SK-N-SH treated with all-trans-retinoic acid at 6 μM for 48 hours (cell line): ENCODE data around the gene SSU72.

Experiments used
- ARNTL ChIP-seq: fragments of 450-650 bp; formaldehyde crosslinking; IDR thresholded peaks from 2 replicates; pipeline ENCODE4 v1.5.0; 2020; ENCODE audit warnings: low read depth, mild to moderate bottlenecking, moderate library complexity, borderline replicate concordance
- ESRRG ChIP-seq: fragments of 250-450 bp; sonication (Bioruptor Pico); IDR thresholded peaks from 2 replicates; pipeline ENCODE4 v1.6.1; 2021; ENCODE audit warnings: mild to moderate bottlenecking
- GLIS3 ChIP-seq: fragments of 250-450 bp; sonication (Bioruptor Pico); IDR thresholded peaks from 2 replicates; pipeline ENCODE4 v1.5.0; 2020; ENCODE audit warnings: mild to moderate bottlenecking, moderate library complexity
- ISL1 ChIP-seq: fragments of 250-450 bp; sonication (Bioruptor Pico); IDR thresholded peaks from 2 replicates; pipeline ENCODE4 v2.1.2; 2022; ENCODE audit warnings: mild to moderate bottlenecking, moderate library complexity
- RARB ChIP-seq: fragments of 250-450 bp; sonication (Bioruptor Pico); IDR thresholded peaks from 2 replicates; pipeline ENCODE4 v1.8.0; 2021; ENCODE audit warnings: mild to moderate bottlenecking, moderate library complexity
- ZFP30 ChIP-seq: fragments of 450-650 bp; formaldehyde crosslinking; IDR thresholded peaks from 2 replicates; pipeline ENCODE4 v1.5.0; 2022; ENCODE audit warnings: mild to moderate bottlenecking, moderate library complexity
- ZNF565 ChIP-seq: fragments of 450-650 bp; formaldehyde crosslinking; conservative IDR thresholded peaks from 2 replicates; pipeline ENCODE4 v1.5.0; 2020; ENCODE audit warnings: low read depth, mild to moderate bottlenecking, moderate library complexity
- ZNF70 ChIP-seq: fragments of 450-650 bp; formaldehyde crosslinking; IDR thresholded peaks from 2 replicates; pipeline ENCODE4 v1.5.0; 2020; ENCODE audit warnings: mild to moderate bottlenecking, moderate library complexity

DNA sequence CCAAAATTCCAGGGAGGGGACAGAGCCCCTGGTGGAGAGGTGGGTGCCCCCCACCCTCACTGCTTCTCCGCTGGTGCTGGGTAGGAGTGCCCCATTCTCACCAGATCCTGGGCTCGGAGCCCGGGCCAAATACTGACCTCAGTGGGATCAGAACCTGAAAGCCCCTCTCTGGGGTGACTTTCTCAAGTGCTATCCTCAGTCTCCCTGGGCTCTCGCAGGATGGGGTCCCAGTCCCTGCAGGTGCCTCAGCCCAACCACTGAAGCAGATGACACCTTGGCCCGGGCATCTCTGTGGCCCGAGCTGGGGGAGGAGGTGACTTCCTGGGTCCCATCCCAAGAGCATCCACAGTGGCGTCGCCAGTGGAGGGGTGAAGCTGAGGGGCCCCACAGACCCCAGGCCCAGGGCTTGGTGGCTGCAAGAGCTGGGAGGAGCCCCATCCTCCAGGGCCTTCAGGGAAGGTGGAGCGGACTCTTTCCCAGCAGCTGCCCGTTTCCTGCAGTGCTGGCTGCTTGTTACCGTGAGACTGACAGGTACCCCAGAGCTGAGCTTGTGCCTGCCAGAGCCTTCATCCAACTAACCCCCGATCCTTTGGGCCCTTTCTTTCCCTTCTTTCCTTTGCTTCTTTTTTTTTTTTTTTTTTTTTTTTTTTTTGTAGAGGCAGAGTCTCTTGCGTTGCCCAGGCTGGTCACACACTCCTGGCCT lies 29.2 kb upstream of the SSU72 start:
- no peak for TF ChIP-seq ZFP30 (CRISPR knock-in tag)
- no peak for TF ChIP-seq ARNTL
- no peak for TF ChIP-seq GLIS3 (CRISPR knock-in tag)
- TF ChIP-seq ESRRG (CRISPR knock-in tag), result no peak
- no peak for TF ChIP-seq ZNF565 (CRISPR knock-in tag)
- TF ChIP-seq RARB (CRISPR knock-in tag), result no peak
- no peak for TF ChIP-seq ZNF70 (CRISPR knock-in tag)
- no peak for TF ChIP-seq ISL1 (CRISPR knock-in tag)
